ENCODE measurements around the gene ITGB5.

DNA sequence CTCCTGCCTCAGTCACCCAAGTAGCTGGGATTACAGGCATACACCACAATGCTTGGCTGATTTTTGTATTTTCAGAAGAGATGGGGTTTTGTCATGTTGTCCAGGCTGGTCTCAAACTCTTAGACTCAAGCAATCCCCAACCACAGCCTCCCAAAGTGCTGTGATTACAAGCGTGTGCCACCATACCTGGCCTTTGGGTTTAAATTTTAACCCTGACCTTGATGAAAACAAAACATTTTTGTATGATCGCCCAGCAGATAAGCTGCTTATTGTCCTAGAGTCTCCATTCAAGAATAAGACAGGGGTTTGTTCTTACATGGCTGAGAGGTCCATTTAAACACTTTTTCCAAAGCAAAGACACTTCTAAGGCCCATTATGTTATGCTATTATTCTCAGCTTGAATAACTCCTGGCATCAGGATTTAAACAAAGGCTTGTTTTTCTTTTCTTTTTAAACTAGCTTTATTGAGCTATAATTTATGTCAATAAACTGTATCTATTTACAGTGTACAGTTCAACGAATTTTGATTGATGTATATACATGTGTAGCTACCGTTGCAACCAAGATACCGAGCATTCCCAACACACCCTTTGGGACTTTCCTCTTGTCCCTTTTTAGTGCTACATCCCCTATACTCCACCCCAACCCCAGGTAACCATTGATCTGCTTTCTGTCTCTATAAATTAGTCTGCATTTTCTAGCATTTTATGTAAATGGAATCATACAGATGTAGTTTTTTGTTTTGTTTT is 48.8 kb upstream of the ITGB5 start:
- TF ChIP-seq, protein P1, sequence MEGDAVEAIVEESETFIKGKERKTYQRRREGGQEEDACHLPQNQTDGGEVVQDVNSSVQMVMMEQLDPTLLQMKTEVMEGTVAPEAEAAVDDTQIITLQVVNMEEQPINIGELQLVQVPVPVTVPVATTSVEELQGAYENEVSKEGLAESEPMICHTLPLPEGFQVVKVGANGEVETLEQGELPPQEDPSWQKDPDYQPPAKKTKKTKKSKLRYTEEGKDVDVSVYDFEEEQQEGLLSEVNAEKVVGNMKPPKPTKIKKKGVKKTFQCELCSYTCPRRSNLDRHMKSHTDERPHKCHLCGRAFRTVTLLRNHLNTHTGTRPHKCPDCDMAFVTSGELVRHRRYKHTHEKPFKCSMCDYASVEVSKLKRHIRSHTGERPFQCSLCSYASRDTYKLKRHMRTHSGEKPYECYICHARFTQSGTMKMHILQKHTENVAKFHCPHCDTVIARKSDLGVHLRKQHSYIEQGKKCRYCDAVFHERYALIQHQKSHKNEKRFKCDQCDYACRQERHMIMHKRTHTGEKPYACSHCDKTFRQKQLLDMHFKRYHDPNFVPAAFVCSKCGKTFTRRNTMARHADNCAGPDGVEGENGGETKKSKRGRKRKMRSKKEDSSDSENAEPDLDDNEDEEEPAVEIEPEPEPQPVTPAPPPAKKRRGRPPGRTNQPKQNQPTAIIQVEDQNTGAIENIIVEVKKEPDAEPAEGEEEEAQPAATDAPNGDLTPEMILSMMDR (IDR thresholded peaks at IDR 0.05 in 2 of 3, conservative IDR thresholded peaks at IDR 0.05 in 1 of 3; ENCODE audit: borderline replicate concordance in 1 of 3, insufficient read depth in 1 of 3, low read depth in 2 of 3, low read length in 2 of 3) = no peak
- TF ChIP-seq SIN3A (IDR thresholded peaks at IDR 0.05; ENCODE audit: low read depth) = no peak
- TF ChIP-seq POLR2AphosphoS5 (IDR thresholded peaks at IDR 0.05; ENCODE audit: low read depth, low read length) = no peak
- no peak for TF ChIP-seq POLR2A (IDR thresholded peaks at IDR 0.05; ENCODE audit: borderline replicate concordance, extremely low read depth, insufficient read depth, insufficient read length)
- TF ChIP-seq EZH2 (IDR thresholded peaks at IDR 0.05) = no peak
- TF ChIP-seq ELF1 (IDR thresholded peaks at IDR 0.05; ENCODE audit: borderline replicate concordance, low read depth) = no peak
- no peak for TF ChIP-seq SRF (IDR thresholded peaks at IDR 0.05; ENCODE audit: low read depth)
- TF ChIP-seq ZFX (IDR thresholded peaks at IDR 0.05) = no peak
- TF ChIP-seq YY1 (IDR thresholded peaks at IDR 0.05; ENCODE audit: extremely low read depth, insufficient replicate concordance, low read depth, low read length) = no peak
- no peak for TF ChIP-seq CEBPB (IDR thresholded peaks at IDR 0.05; ENCODE audit: low read depth)
- no peak for TF ChIP-seq CBX3 (IDR thresholded peaks at IDR 0.05; ENCODE audit: low read depth)
- no peak for TF ChIP-seq TCF7L2 (IDR thresholded peaks at IDR 0.05; ENCODE audit: borderline replicate concordance, extremely low read depth, insufficient read depth, insufficient read length)
- TF ChIP-seq, protein P2, sequence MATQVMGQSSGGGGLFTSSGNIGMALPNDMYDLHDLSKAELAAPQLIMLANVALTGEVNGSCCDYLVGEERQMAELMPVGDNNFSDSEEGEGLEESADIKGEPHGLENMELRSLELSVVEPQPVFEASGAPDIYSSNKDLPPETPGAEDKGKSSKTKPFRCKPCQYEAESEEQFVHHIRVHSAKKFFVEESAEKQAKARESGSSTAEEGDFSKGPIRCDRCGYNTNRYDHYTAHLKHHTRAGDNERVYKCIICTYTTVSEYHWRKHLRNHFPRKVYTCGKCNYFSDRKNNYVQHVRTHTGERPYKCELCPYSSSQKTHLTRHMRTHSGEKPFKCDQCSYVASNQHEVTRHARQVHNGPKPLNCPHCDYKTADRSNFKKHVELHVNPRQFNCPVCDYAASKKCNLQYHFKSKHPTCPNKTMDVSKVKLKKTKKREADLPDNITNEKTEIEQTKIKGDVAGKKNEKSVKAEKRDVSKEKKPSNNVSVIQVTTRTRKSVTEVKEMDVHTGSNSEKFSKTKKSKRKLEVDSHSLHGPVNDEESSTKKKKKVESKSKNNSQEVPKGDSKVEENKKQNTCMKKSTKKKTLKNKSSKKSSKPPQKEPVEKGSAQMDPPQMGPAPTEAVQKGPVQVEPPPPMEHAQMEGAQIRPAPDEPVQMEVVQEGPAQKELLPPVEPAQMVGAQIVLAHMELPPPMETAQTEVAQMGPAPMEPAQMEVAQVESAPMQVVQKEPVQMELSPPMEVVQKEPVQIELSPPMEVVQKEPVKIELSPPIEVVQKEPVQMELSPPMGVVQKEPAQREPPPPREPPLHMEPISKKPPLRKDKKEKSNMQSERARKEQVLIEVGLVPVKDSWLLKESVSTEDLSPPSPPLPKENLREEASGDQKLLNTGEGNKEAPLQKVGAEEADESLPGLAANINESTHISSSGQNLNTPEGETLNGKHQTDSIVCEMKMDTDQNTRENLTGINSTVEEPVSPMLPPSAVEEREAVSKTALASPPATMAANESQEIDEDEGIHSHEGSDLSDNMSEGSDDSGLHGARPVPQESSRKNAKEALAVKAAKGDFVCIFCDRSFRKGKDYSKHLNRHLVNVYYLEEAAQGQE (IDR thresholded peaks at IDR 0.05; ENCODE audit: low read depth) = no peak
- TF ChIP-seq, protein P3, sequence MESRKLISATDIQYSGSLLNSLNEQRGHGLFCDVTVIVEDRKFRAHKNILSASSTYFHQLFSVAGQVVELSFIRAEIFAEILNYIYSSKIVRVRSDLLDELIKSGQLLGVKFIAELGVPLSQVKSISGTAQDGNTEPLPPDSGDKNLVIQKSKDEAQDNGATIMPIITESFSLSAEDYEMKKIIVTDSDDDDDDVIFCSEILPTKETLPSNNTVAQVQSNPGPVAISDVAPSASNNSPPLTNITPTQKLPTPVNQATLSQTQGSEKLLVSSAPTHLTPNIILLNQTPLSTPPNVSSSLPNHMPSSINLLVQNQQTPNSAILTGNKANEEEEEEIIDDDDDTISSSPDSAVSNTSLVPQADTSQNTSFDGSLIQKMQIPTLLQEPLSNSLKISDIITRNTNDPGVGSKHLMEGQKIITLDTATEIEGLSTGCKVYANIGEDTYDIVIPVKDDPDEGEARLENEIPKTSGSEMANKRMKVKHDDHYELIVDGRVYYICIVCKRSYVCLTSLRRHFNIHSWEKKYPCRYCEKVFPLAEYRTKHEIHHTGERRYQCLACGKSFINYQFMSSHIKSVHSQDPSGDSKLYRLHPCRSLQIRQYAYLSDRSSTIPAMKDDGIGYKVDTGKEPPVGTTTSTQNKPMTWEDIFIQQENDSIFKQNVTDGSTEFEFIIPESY (IDR thresholded peaks at IDR 0.05; ENCODE audit: extremely low read depth, insufficient replicate concordance, low read length) = no peak
